Stimulated activated CD4-positive, alpha-beta T cell treated with anti-CD3 and anti-CD28 coated beads, TNF-alpha, amount 100 ng/mL, for 1 hour (primary cell): ENCODE measurements around the gene ZNF3.

Source experiments
- DNase-seq, 3 donors: peaks; one replicate each; pipeline ENCODE4 v3.0.0-alpha.2; 2020; ENCODE audit warnings: low read depth in 3 of 3, low spot score in 1 of 3

Gene ZNF3

DNA sequence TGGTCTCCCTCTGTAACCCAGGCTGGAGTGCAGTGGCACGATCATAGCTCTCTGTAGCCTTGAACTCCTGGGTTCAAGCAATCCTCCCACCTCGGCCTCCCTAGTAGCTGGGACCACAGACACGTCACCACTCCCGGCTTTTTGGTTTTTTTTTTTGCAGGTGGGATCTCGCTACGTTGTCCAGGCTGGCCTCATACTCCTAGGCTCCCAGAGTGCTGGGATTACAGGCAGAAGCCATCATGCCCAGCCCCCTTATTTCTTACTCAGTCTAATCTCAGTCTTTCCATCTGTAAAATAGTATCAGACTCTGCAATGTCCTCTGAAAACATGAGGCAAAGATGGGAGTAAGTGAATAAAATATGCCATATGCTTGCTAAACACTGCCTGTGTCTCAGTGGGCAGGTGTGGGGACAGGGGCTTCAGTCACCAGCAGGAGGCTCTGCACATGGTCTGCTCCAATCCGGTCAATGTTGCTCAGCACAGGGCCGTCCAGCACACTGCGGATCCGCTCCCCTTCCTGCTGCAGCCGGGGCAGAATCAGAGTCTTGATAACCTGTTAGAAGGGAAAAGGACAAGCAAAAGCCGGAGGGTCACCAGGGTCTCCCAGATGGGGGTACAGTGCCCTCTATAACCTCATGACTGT lies 28.1 kb upstream of the ZNF3 start:
- DNase-seq: no peak

DNA sequence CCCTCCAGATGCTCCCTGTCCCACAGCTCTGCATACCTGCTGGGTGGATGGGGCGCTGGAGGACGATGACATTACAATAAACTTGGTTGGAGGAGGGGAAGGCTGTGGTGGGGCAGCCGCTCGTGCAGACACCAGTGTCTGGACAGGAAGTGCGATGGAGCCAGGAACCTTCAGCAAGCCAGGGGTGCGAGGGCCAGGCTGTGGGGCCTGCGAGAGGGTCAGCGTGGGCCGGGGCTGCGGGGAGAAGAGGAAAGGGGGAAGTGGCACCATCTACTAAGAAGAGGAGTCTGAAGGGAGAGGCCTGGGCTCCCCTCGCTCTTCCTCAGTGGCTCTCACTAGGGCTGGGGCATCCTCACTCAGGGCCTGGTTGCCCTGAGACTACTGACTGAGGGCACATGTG lies 26.4 kb upstream of the ZNF3 start:
- DNase-seq: no peak

DNA sequence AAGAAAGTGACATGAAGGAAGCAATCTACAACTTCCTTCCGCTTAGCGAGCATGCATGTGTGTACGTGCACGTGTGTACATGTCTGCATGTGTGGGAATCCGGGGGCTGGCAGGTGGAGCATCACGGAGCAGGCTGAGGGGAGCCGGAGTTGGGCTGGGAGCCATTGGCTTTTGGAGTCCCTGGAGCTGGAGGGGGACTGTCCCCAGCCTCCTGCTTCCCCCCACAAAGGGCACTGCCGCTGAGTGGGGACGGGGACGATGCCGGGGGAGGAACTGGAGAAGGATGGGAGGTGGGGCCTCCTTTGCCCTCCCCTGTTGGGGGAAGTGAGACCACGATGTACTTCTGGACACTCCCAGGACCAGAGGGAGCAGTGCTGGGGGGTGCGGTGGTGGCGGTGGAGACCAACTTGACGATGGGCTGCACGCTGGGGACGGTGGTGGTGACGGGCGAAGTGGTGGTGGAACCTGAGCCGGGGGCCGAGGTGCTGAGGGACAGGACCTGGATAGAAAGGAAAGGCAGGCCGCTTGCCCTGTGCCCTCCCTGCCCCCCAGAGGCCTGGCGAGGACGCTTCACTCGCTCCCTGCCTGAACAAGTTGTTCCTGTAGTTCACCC lies 25.7 kb upstream of the ZNF3 start:
- no peak for DNase-seq

DNA sequence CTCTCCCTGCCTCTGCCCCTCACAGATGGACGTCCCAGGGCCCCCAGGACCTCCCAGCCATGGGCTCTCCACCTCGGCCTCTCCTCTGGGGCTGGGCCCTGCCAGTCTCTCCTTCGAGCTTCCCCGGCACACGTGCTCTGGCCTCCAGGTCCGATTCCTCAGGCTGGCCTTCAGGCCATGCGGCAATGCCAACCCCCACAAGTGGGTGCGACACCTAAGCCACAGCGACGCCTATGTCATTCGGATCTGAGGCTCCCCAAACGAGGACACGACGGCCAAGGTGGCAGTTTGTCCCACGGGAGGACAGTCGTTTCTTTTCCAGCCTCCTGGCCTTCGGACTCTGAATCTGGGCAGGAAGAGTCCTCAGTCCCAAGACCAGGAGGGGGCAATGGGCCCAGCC lies 25.1 kb upstream of the ZNF3 start:
- no peak for DNase-seq

DNA sequence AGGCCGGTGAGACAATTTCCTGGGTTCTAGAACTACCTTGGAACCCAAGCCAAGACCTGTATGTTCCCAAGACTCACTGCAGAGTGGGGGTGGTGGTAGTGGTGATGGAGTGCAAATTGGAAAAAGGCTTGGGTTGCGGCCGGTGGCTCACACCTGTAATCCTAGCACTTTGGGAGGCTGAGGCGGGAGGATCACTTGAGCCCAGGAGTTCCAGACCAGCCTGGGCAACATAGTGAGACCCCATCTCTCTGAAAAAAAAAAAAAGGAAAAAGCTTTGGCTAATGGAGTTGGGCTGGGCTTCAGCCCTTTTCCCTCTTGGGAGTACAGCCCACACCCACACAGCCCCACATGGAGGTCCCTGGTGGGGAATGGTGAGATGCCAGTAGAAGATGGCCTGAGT lies 24.0 kb upstream of the ZNF3 start:
- DNase-seq: no peak

DNA sequence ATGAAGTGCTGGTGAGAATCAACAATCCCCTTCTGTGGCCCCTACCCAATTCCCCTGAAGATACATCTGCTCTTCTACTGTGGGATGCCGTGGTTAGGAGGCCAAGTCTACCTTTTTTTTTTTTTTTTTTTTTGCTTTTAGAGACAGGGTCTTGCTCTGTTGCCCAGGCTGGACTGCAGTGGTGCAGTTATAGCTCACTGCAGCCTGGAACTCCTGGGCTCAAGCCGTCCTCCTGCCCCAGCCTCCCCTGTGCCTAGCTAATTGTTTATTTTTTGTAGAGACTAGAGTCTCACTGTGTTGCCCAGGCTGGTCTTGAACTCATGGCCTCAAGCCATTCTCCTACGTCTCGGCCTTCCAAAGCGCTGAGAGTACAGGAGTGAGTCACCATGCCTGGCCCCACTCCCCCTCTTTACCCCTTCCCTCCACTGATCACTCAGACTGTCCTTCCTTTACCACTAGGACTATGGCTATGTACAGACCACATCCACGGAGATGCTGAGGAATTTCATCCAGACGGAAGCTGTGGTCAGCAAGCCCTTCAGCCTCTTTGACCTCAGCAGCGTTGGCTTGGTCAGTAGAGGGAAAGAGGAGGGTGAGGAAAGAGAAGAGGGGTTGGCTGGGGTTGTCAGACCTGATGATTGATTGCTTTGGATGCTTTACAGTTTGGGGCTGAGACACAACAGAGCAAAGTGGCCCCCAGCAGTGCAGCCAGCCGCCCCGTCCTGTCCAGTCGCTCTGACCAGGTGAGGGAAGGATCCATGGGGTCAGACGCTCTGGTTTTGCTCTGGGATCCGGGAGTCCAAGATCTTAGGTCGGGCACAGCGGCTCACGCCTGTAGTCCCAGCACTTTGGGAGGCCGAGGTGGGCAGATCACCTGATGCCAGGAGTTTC lies 21.7 kb upstream of the ZNF3 start:
- no peak for DNase-seq

DNA sequence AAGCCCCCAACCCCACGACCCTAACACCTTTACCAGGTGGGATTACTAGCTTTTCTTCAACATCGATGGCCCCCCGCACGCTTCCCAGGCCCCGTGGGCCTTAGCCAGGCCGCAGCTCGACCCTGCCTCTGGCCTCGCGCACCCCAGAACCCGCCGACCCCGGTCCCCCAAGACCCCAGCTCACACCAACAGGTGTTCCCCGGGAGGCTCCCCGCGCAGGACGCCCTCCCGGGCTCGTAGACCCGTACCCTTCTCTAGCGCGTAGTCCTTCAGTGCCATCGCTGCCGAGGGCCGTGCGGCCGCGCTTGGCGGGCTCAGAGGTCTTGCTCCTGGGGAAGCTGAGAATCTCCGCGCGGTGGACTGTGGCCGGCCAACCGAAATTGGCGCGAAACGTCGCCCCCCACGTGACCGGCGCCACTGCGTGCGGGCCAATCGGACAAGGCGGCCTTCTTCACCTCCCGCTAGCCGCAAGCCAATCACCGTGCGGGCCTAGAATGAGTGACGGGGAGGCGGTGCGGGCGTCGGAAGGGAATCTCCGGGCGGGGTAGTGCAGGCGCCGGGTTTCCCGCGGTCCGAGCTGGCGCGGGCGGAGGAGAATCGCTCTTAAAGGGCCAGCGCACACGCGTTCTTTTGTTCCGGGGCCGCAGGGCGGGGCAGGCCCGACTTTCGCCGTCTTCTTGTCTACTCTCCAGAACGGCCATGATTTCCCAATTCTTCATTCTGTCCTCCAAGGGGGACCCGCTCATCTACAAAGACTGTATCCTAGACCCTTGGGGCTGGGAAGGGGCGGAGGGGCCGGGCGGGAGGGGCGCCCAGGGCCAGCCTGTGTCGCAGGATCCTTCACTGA lies 19.7 kb upstream of the ZNF3 start, which contains the start of the genes AP4M1 and MCM7:
Gene AP4M1 (plus strand): TSS at position 628 of the 847 bp plus-strand sequence. CDS start 72 bp downstream, at position 700.
Gene MCM7 (minus strand): TSS at position 382 of the 847 bp plus-strand sequence. CDS start 103 bp downstream, at position 279.
- DNase-seq: peak; percentile 84 to 87 (median 84)

DNA sequence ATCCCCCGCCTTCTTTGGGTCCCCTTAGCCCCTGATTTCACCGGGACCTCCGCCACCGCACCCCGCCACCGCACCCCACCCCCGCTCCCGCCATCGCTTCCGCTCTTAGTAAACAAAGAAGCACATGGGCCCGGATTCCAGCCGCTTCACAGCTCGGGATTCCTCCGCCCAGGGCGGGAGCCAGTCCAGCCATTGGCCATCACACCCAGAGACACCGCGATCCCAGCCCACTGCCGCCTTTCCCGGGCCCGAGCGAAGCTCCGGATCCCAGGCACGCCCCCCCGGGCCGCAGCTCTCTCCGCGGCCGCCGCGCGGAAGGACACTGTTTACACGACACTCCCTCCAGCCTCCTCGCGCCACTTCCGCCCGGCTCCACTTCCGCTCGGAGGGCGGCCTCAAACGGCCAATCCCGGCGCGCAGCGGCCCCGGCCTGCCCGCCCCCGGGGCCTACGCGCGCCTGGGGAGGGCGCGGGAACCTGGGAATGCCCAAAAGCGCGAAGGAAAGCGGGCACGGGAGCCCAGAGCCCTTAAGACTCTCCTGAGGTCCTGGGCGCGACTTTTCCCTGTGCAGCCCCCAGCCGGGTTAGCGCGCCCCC lies 19.0 kb upstream of the ZNF3 start:
- DNase-seq: peak; percentile 56 to 73 (median 69)

DNA sequence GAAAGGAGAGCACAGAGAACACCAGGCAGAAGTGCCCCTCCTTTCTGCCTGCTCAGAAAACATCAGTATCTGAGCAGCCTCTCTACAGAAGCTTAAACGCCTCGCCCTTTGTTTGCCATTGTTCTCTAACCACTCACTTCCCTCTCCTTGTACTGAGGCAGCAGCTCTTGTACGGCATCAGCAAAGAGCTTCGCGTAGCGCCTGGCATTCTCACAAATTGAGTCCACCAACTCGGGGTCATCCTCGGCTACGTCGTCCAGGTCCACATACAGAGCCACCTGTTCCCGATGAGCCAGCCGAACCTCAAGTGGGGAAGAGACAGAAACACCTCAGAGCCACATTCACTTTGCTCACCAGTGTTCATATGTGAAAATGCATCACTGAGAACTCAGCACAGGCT lies 17.9 kb upstream of the ZNF3 start:
- no peak for DNase-seq

DNA sequence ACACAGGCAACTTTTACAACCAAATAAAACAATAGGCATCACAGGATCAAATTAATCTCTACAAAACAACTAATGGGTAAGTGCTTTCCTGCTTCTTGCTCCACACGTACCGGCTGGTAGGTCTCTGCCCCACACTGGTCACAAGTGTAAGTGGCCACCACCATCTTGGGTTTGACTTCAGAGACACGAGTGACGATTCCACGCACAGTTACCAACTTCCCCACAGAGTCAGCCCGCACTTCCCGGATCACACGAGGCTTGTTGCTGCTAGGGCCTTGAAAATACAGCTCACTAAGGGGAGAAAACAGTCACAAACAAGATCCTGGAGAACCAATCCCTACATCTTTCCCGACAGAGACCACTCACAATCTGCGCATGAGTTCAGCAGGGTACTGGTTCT lies 17.4 kb upstream of the ZNF3 start:
- no peak for DNase-seq

DNA sequence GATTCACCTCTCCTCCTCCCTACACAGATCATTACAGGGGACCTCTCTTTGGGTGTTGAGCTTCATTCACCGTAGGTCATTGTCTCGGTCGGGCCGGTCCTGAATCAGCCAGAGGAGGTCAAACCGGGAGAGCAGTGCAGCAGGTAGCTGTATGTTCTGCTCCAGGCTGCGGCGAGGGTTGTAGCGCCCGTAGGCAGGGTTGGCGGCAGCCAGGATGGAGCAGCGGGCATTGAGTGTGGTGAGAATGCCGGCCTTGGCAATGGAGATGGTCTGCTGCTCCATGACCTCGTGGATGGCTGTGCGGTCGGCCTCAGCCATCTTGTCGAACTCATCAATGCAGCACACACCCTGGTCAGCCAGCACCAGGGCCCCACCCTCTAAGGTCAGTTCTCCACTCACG lies 14.2 kb upstream of the ZNF3 start:
- no peak for DNase-seq

DNA sequence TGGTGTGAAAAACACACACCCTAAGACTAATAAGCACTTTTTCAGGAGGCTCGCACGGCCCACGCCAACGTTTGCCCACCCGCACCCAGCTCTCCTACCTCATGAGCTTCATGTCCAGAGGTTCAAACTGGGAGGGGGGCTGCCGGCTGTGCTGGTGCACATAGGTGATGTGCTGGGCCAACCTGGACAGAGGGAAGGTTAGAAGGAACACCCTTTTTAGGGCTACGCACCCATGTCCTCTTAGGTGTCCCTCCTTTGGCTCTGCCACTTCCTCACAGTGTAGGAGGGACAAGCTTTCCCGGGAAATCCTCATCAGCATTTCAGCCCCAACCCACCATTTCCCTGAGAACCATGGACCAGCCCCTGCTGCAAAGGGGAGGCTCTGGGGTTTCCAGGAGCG lies 13.8 kb upstream of the ZNF3 start:
- no peak for DNase-seq

DNA sequence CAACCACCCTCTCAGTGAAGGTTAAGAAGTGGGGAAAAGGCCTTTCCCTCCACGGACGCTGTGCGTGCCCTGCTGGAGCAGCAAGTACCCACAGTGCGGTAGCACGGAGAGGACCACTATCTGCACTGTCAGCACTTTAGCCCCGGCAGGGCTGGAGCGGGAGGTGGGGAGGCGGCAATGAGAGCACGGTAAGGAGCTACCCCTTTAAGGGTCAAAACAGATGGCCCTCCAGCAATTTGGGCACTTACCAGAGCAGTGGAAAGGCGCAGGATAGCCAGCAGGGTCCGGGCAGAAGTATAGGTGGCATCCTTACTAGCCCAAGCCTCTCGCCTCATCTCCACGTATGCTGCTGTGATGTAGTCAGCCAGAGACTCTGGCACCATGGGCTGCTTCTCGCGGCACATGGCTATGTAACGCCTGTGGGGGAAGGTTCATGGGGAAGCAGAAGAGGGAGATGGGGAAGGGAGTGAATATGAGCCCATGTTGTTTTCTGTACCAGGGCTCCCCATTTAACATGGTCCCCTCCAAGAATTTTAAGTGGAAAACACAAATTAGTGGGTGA lies 12.5 kb upstream of the ZNF3 start:
- DNase-seq: no peak

DNA sequence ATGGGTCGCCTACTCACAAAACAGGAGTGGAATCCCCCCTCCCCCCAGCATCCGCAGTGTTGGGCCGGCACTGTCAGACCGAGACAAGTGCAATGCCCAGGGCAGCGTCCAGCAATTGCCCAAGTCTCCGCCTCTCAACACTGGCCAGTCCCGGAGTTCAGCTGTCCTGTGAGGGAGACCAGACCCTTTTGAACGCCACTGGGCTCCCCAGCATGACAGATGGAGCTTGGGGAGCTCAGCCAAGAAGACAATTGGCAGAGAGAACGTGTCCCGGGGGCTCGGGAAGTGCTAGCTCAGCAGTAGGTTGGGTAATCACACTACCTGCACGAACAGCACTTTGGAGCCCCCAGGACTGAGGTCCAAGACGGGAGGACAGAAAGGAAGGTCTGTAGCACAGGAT lies 12.0 kb upstream of the ZNF3 start:
- DNase-seq: no peak

DNA sequence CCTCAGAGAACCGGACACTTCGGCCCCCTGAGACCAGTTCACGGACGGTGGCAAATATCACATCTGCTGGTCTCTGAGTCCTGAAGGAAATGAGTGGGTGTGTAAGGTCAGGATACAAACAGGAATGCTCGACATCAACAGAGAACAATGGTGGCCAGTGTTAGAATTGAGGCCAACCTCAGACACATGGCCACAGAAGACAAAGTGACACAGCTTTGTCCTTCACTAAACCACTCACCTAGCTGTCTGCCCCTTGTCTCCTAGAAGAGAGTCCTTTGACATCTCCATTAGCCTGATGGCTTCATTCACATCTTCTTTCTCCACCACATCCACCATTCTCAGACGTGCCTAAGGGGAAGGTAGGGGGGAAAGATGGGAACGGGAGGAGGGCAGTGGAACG lies 11.5 kb upstream of the ZNF3 start:
- DNase-seq: no peak

DNA sequence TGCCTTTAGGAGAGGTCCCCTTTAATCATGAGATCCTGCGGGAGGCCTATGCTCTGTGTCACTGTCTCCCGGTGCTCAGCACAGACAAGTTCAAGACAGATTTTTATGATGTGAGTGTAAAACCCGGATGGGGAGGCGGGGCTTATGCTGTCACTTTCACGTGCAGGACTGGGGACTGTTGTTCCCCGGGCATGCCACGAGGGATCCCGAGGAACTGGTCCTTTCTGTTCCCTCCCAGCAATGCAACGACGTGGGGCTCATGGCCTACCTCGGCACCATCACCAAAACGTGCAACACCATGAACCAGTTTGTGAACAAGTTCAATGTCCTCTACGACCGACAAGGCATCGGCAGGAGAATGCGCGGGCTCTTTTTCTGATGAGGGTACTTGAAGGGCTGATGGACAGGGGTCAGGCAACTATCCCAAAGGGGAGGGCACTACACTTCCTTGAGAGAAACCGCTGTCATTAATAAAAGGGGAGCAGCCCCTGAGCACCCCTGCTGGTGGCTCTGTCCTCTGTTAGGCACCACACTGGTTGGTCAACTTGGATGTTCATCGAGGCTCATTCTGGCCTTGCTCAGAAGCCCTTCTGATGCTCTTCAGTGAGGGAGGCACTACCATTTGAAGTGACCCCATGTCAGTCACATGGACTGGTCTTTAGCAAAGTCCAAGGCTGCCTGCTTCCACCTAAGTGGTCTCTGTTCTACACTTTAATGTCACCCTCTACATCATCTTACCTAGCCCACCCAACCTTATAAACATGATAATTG lies 10.1 kb upstream of the ZNF3 start:
- DNase-seq: no peak

DNA sequence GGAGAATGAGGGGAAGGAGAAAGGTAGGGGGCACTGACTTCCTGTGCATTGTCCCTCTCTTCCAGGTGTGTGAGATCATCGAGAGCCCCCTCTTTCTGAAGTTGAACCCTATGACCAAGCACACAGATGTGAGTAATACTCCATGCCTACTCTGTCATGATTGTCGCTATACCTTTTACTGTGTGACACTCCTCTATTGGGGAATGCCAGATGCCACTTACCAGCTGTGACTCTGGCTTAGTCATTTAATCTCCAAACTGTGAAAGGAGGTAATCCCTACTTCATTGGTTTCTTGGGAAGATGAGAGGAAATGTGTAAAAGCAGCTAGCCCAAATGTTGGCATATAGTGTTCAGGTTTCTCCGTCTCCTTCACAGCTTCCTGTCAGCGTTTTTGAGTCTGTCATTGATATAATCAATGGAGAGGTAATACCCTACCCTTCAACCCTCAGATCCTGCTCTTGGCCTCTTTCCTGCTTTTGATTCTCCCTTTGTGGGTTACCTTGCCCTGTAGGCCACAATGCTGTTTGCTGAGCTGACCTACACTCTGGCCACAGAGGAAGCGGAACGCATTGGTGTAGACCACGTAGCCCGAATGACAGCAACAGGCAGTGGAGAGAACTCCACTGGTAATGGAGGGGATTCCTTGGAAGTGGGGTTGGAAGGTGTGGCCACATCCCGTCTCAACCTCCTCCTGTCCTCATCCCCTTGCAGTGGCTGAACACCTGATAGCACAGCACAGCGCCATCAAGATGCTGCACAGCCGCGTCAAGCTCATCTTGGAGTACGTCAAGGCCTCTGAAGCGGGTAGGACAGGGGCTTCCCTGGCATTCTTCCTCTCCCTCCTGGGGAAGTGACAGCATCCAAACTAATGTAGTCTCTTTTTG lies 9.2 kb upstream of the ZNF3 start:
- no peak for DNase-seq

DNA sequence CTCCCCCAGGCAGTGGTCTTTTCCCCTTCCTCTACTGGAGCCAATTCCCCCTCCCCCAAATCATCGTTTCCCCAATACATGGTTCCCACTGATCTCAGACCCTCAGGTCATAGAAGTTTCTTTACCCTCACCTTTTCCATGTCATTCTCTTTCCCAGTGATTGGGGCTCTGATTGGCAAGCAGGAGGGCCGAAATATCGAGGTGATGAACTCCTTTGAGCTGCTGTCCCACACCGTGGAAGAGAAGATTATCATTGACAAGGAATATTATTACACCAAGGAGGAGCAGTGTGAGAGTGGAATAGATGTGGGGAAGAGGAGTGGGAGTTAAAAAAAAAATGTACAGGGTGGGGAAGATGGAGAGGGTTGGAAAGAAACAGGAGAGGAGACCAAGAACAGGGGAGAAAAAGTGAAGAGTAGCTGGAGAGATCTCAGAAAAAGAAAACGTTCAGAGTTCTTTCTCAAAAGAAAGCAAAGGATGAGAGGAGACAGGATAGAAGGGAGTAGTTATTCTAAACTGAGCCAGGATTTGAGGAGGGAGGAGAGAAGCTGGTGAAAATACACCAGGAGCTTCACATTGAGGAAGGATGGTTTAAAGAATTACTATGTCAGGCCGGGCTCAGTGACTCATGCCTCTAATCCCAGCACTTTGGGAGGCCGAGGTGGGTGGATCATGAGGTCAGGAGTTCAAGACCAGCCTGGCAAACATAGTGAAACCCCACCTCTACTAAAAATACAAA lies 8.1 kb upstream of the ZNF3 start:
- DNase-seq: no peak
